ENCODE measurements around the gene NAT14. TPM values are rescaled to one million over a fixed set of nuclear protein-coding genes. Genes with fewer than 3 reads are reported as not detected.

Gene NAT14
- total RNA-seq, 1 experiment from 2014 or later = 45.2 TPM

DNA sequence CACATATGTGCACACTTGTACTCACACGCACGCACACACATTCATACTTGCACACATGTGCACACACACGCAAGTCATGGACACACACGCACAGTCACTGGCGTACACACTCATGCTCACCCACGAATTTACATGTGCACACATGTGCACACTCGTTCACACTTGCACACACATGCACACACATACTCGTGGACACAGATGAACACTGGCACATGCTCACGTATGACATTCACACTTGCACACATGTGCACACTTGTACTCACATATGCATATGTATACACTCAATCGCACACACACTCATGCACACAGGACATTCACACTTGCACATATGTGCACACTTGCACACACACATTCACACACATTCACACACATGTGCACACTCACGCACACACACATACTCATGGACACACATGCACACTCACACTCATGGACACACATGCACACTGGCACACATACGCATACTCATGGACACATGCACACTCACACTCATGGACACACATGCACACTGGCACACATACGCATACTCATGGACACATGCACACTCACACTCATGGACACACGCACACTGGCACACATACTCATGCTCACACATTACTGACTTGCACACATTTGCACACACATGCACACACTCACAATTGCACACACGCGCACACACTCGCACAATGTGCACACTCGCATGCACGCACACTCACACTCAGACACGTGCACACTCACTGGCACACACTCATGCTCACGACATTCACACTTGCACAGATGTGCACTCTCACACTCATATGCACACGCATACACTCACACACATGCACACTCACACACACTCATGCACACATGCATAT is 42.4 kb downstream of the NAT14 start:
- BruUV-seq (replicated peaks) = no TSS peak
- Mint-ChIP-seq H3K4me1 (ENCODE audit: low read depth, unreplicated experiment) (no peaks in the 10 kb centered on the region), H3K27ac (ENCODE audit: unreplicated experiment) (no peak overlapping the region), H3K4me3 (ENCODE audit: unreplicated experiment) (no peak overlapping the region), H3K36me3 (ENCODE audit: insufficient read depth, unreplicated experiment) (no peaks in the 10 kb centered on the region), H3K9me3 (ENCODE audit: unreplicated experiment) (no peaks in the 10 kb centered on the region), H3K27me3 (ENCODE audit: insufficient read depth, unreplicated experiment) (no peaks in the 10 kb centered on the region)
- no peak overlapping the region for H3K4me3 ChIP-seq (ENCODE audit: low read depth, low read length)
- peaks cover 3% of the 10 kb centered on the region; the same call in 1 of the 2 replicates for H3K9me3 ChIP-seq
- intact Hi-C loops (cut with micrococcal nuclease; ENCODE audit: unreplicated experiment) = no loop called here
- POLR2A ChIA-PET = no interaction called here
- TF ChIP-seq, protein P1, sequence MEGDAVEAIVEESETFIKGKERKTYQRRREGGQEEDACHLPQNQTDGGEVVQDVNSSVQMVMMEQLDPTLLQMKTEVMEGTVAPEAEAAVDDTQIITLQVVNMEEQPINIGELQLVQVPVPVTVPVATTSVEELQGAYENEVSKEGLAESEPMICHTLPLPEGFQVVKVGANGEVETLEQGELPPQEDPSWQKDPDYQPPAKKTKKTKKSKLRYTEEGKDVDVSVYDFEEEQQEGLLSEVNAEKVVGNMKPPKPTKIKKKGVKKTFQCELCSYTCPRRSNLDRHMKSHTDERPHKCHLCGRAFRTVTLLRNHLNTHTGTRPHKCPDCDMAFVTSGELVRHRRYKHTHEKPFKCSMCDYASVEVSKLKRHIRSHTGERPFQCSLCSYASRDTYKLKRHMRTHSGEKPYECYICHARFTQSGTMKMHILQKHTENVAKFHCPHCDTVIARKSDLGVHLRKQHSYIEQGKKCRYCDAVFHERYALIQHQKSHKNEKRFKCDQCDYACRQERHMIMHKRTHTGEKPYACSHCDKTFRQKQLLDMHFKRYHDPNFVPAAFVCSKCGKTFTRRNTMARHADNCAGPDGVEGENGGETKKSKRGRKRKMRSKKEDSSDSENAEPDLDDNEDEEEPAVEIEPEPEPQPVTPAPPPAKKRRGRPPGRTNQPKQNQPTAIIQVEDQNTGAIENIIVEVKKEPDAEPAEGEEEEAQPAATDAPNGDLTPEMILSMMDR (IDR thresholded peaks at IDR 0.05; ENCODE audit: insufficient read depth in 1 of 2, low read depth in 1 of 2, low read length in 1 of 2, severe bottlenecking in 1 of 2, unreplicated experiment in 1 of 2) = no peak
- no peaks in the 10 kb centered on the region for H3K27me3 ChIP-seq (replicated peaks; ENCODE audit: control insufficient read depth, insufficient read depth, low read length)
- DNase-seq = no peak
- CTCF ChIA-PET = no interaction called here
- no peaks in the 10 kb centered on the region for H3K36me3 ChIP-seq (ENCODE audit: control insufficient read depth, insufficient read depth, low read length)
- no peaks in the 10 kb centered on the region for H3K4me1 ChIP-seq

DNA sequence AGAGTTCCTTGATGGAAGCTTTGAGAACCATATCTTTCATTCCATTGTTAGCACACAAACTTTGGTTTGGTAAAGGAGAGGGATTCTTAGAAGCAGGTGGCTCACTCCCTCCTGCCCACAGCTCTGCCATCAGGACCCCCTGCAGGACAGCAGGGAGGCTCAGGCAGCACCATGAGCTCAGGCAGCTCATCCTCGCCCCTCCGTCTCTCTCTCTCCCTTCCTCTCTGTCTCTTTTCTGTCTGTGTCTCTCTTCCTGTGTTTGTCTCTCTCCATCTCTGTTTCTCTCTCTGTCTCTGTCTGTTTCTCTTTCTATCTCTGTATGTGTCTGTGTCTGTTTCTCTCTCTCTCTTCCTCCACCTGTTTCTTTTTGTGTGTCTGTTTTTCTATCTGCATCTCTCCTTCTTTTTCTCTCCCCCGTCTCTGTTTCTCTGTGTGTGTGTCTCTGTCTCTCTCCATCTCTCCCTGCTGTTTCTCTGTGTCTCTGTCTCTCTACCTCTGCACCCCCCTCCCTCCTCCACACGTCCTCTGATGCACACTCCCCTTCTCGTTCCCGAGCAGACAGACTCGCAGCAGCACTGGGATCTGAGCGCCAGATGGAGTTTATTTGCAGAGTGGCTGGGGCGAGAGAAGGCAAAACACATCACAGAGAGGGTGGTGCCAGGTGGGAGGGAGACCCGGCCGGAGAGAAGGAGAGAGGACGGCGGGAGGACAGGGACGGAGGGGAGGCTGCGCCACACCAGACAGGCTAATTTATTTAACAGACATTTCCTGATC is 43.2 kb downstream of the NAT14 start:
- Mint-ChIP-seq H3K27ac (ENCODE audit: unreplicated experiment) (no peak overlapping the region), H3K4me3 (ENCODE audit: unreplicated experiment) (no peak overlapping the region), H3K27me3 (ENCODE audit: insufficient read depth, unreplicated experiment) (no peaks in the 10 kb centered on the region), H3K9me3 (ENCODE audit: unreplicated experiment) (no peaks in the 10 kb centered on the region), H3K4me1 (ENCODE audit: low read depth, unreplicated experiment) (no peaks in the 10 kb centered on the region), H3K36me3 (ENCODE audit: insufficient read depth, unreplicated experiment) (no peaks in the 10 kb centered on the region)
- ChIA-PET POLR2A (no interaction called here), CTCF (no interaction called here)
- Histone ChIP-seq H3K27me3 (replicated peaks; ENCODE audit: control insufficient read depth, insufficient read depth, low read length) (no peaks in the 10 kb centered on the region), H3K9me3 (peaks cover 3% of the 10 kb centered on the region; the same call in 1 of the 2 replicates), H3K4me3 (ENCODE audit: low read depth, low read length) (no peak overlapping the region), H3K36me3 (ENCODE audit: control insufficient read depth, insufficient read depth, low read length) (no peaks in the 10 kb centered on the region), H3K4me1 (no peaks in the 10 kb centered on the region)
- no TSS peak for BruUV-seq (replicated peaks)
- no peak for DNase-seq
- intact Hi-C loops (cut with micrococcal nuclease; ENCODE audit: unreplicated experiment) = no loop called here
- TF ChIP-seq, protein P1 (IDR thresholded peaks at IDR 0.05; ENCODE audit: insufficient read depth in 1 of 2, low read depth in 1 of 2, low read length in 1 of 2, severe bottlenecking in 1 of 2, unreplicated experiment in 1 of 2) = no peak

DNA sequence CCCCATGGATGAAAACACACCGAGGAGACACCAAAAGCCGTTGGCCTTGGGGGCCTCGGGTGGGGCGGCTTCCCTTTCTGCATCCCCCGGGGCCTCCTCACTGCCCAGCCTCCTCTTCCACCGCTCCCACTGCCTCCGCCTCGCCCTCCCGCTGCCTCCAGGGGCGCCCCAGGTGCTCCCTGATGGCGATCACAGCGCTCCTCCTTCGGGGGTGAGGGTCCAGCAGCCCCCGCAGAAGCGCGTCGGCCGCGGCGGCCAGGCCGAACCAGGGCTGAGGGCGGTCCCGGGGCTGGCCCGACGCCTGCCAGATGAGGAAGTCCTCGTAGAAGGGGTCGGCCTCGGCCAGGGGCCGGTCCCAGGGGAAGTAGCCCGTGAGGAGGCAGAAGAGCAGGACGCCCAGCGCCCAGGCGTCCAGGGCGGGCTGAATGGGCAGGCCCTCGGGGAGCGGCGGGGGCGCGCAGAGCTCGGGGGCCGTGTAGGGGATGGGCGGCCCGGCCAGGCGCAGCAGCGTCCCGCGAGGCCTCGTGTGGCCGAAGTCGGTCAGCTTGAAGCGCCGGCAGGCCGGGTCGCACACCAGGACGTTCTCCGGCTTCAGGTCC is 44.7 kb downstream of the NAT14 start:
- Mint-ChIP-seq H3K4me1 (ENCODE audit: low read depth, unreplicated experiment) (no peaks in the 10 kb centered on the region), H3K9me3 (ENCODE audit: unreplicated experiment) (no peaks in the 10 kb centered on the region), H3K27me3 (ENCODE audit: insufficient read depth, unreplicated experiment) (no peaks in the 10 kb centered on the region), H3K4me3 (ENCODE audit: unreplicated experiment) (no peak overlapping the region), H3K36me3 (ENCODE audit: insufficient read depth, unreplicated experiment) (no peaks in the 10 kb centered on the region), H3K27ac (ENCODE audit: unreplicated experiment) (no peak overlapping the region)
- no peak for DNase-seq
- POLR2A ChIA-PET = no interaction called here
- H3K9me3 ChIP-seq = peaks cover 3% of the 10 kb centered on the region; the same call in 1 of the 2 replicates
- no peaks in the 10 kb centered on the region for H3K27me3 ChIP-seq (replicated peaks; ENCODE audit: control insufficient read depth, insufficient read depth, low read length)
- H3K4me3 ChIP-seq (ENCODE audit: low read depth, low read length) = no peak overlapping the region
- H3K4me1 ChIP-seq = no peaks in the 10 kb centered on the region
- no TSS peak for BruUV-seq (replicated peaks)
- TF ChIP-seq, protein P1 (IDR thresholded peaks at IDR 0.05; ENCODE audit: insufficient read depth in 1 of 2, low read depth in 1 of 2, low read length in 1 of 2, severe bottlenecking in 1 of 2, unreplicated experiment in 1 of 2) = no peak
- intact Hi-C loops (cut with micrococcal nuclease; ENCODE audit: unreplicated experiment) = no loop called here
- CTCF ChIA-PET = no interaction called here
- H3K36me3 ChIP-seq (ENCODE audit: control insufficient read depth, insufficient read depth, low read length) = no peaks in the 10 kb centered on the region

Measured in Caco-2 (cell line).